OCI-LY7 (cell line): ENCODE results near the gene TMEM9B.

ENCODE experiments used
- CTCF ChIP-seq: fragments of 200-600 bp; sonication (generic); conservative IDR thresholded peaks from 2 replicates; pipeline ENCODE4 v1.5.1; 2014; ENCODE audit warnings: mild to moderate bottlenecking, antibody characterized with exemption, low read length, moderate library complexity, mixed read lengths
- EZH2phosphoT487 ChIP-seq: fragments of 200-600 bp; sonication (generic); IDR thresholded peaks from 2 replicates; pipeline ENCODE4 v1.6.1; 2018; ENCODE audit warnings: low read depth, borderline replicate concordance, mild to moderate bottlenecking, mixed run types, antibody characterized with exemption, low read length, moderate library complexity, mixed read lengths

GRCh38 chr11:8956860-8957259 lies 7.4 kb downstream of the TMEM9B start:
- no peak for TF ChIP-seq CTCF
- TF ChIP-seq EZH2phosphoT487: no peak
